HepG2 (cell line): ENCODE measurements around the gene EGR1. TPM values are rescaled to one million over a fixed set of nuclear protein-coding genes. Genes with fewer than 3 reads are reported as not detected.
A peak's percentile ranks its signal among the peaks of the same experiment; 100 is the strongest.

ENCODE experiments used
- BRCA1 ChIP-seq: sonication (generic); formaldehyde crosslinking; IDR thresholded peaks from 2 replicates; pipeline ENCODE4 v1.4.0; 2020; ENCODE audit warnings: missing genetic modification reagents
- PAF1 ChIP-seq: IDR thresholded peaks from 2 replicates; pipeline ENCODE4 v1.6.1; 2016; ENCODE audit warnings: missing genetic modification reagents, missing compliant biosample characterization
- ZMYM4 ChIP-seq: sonication (generic); formaldehyde crosslinking; IDR thresholded peaks from 2 replicates; pipeline ENCODE4 v1.8.1; 2023; ENCODE audit warnings: mild to moderate bottlenecking, missing genetic modification reagents
- ZNF205 ChIP-seq: IDR thresholded peaks from 2 replicates; pipeline ENCODE4 v1.6.1; 2018; ENCODE audit warnings: missing biosample characterization, missing genetic modification reagents
- ZNF207 ChIP-seq: fragments of 450-650 bp; IDR thresholded peaks from 2 replicates; pipeline ENCODE4 v1.6.1; 2016; ENCODE audit warnings: antibody characterized with exemption, borderline replicate concordance
- ZNF3 ChIP-seq: IDR thresholded peaks from 2 replicates; pipeline ENCODE4 v1.7.0; 2017; ENCODE audit warnings: inconsistent platforms
- ZNF446 ChIP-seq: sonication (generic); formaldehyde crosslinking; IDR thresholded peaks from 2 replicates; pipeline ENCODE4 v1.5.0; 2020; ENCODE audit warnings: mild to moderate bottlenecking, missing genetic modification reagents
- polyA plus RNA-seq, 8 experiments: library from polyadenylated mRNA; depleted of rRNA in 3 of 8; stranded (reverse) in 7 of 8; unstranded in 1 of 8; fragments of >200 nt; fragmentation: Illumina TruSeq in 4 of 8; extraction: Trizol in 4 of 8; gene quantifications; 2 replicates each; pipeline versions ENCODE4 v1.2.1 to v1.2.3, GENCODE V29; 2011 to 2016; ENCODE audit warnings: low read depth in 4 of 8, missing spikeins in 1 of 8, mixed read lengths in 1 of 8; ENCODE audit not compliant: insufficient read depth in 1 of 8
- total RNA-seq, 5 experiments: library from RNA; depleted of rRNA; stranded (reverse); fragments of >200 nt; fragmentation: Illumina TruSeq; extraction: Trizol; gene quantifications; 2 replicates each; pipeline ENCODE4 v1.2.3, GENCODE V29; 2016; ENCODE audit warnings: low read depth in 1 of 5
- TF ChIP-seq, protein P1 (sequence below), 2 experiments: sonication (generic) in 1 of 2; formaldehyde crosslinking in 1 of 2; IDR thresholded peaks; 2 replicates each; pipeline versions ENCODE4 v1.4.0 to v1.6.1; 2016 to 2020; ENCODE audit warnings: borderline replicate concordance in 1 of 2, low read depth in 1 of 2, mild to moderate bottlenecking in 1 of 2, missing genetic modification reagents in 1 of 2

Gene EGR1
- total and polyA plus RNA-seq, 2 of the 13 experiments (the other 11 are each of a cell fraction or from before 2014, with no cell fraction given), result 4.1 to 4.5 TPM

DNA sequence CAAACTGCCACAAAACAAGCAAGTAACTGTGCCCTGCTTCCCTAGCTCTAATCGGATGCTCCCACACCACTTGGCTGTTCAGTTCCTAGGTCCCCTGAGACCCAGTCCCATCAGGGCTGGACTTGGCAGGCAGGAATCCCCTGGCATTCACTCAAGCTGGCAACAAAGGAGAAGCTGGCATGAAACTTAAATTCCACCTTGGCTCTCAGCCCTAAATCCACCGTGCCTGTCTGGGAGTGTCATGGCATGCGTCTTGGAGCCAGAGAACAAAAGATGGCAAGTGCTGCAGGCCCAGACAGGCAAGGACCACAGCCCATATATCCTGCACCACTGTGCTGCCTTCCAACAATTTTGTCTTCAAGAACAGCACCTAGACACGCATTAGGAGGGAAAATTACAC, 39.5 kb downstream of the EGR1 start (continued):
- TF ChIP-seq PAF1 (no peak), BRCA1 (CRISPR knock-in tag) (no peak), ZMYM4 (CRISPR knock-in tag) (no peak), ZNF3 (CRISPR knock-in tag) (no peak), ZNF205 (CRISPR knock-in tag) (no peak), ZNF446 (0 out of 2 replicates have a peak, but pooled peaks have one; percentile 27), ZNF207 (no peak)
- TF ChIP-seq, protein P1, sequence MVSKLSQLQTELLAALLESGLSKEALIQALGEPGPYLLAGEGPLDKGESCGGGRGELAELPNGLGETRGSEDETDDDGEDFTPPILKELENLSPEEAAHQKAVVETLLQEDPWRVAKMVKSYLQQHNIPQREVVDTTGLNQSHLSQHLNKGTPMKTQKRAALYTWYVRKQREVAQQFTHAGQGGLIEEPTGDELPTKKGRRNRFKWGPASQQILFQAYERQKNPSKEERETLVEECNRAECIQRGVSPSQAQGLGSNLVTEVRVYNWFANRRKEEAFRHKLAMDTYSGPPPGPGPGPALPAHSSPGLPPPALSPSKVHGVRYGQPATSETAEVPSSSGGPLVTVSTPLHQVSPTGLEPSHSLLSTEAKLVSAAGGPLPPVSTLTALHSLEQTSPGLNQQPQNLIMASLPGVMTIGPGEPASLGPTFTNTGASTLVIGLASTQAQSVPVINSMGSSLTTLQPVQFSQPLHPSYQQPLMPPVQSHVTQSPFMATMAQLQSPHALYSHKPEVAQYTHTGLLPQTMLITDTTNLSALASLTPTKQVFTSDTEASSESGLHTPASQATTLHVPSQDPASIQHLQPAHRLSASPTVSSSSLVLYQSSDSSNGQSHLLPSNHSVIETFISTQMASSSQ (IDR thresholded peaks at IDR 0.05; ENCODE audit: low read depth), result no peak
- TF ChIP-seq, protein P1 (CRISPR knock-in tag; IDR thresholded peaks at IDR 0.05; ENCODE audit: borderline replicate concordance), result no peak
- TF ChIP-seq, all 625 proteins: peak for 4
